Liver (tissue), 9 donors: ENCODE data around the gene FBF1. TPM values are rescaled to one million over a fixed set of nuclear protein-coding genes. Genes with fewer than 3 reads are reported as not detected.

ENCODE experiments used
- DNase-seq: peaks from one replicate; pipeline ENCODE4 v3.0.0-alpha.2; 2017; ENCODE audit warnings: low spot score
- H3K27ac ChIP-seq, 2 donors: one replicate each; pipeline ENCODE4 v1.7.0; 2013; ENCODE audit warnings: inconsistent platforms in 2 of 2, low read length in 2 of 2, control low read depth in 1 of 2, low read depth in 1 of 2, mild to moderate bottlenecking in 1 of 2
- H3K27me3 ChIP-seq, 4 donors: one replicate each; pipeline versions ENCODE4 v1.6.1 to v1.7.0; 2013; ENCODE audit warnings: low read length in 3 of 4, inconsistent platforms in 1 of 4, mild to moderate bottlenecking in 1 of 4, moderate library complexity in 1 of 4; ENCODE audit not compliant: control insufficient read depth in 4 of 4, insufficient read depth in 4 of 4
- H3K36me3 ChIP-seq, 4 donors: one replicate each; pipeline versions ENCODE4 v1.6.1 to v1.7.0; 2013; ENCODE audit warnings: low read length in 3 of 4, mild to moderate bottlenecking in 3 of 4, low read depth in 1 of 4, moderate library complexity in 1 of 4; ENCODE audit not compliant: control insufficient read depth in 4 of 4, insufficient read depth in 3 of 4
- H3K4me1 ChIP-seq, 4 donors: one replicate each; pipeline versions ENCODE4 v1.6.1 to v1.7.0; 2013; ENCODE audit warnings: low read length in 3 of 4, mild to moderate bottlenecking in 3 of 4, moderate library complexity in 1 of 4; ENCODE audit not compliant: control insufficient read depth in 4 of 4, insufficient read depth in 4 of 4
- H3K4me3 ChIP-seq, 3 donors: one replicate each; pipeline versions ENCODE4 v1.6.1 to v1.7.0; 2013; ENCODE audit warnings: low read length in 3 of 3, control low read depth in 1 of 3, low read depth in 1 of 3, mild to moderate bottlenecking in 1 of 3
- H3K9ac ChIP-seq, 2 donors: one replicate each; pipeline ENCODE4 v1.7.0; 2013; ENCODE audit warnings: low read length in 2 of 2, mild to moderate bottlenecking in 2 of 2, moderate library complexity in 2 of 2, control low read depth in 1 of 2, low read depth in 1 of 2
- H3K9me3 ChIP-seq, 4 donors: one replicate each; pipeline versions ENCODE4 v1.6.1 to v1.7.0; 2013; ENCODE audit warnings: low read length in 3 of 4; ENCODE audit not compliant: control insufficient read depth in 4 of 4
- ATF3 ChIP-seq: IDR thresholded peaks from 2 replicates; pipeline ENCODE4 v1.6.1; 2016; ENCODE audit warnings: antibody characterized with exemption
- CTCF ChIP-seq: fragments of 150-350 bp; IDR thresholded peaks from 2 replicates; pipeline ENCODE4 v1.5.1; 2017; ENCODE audit warnings: improper control_type of control experiment, low read depth, low read length; ENCODE audit not compliant: missing input control
- EGR1 ChIP-seq, 2 donors: IDR thresholded peaks; 2 replicates each; pipeline ENCODE4 v1.6.1; 2016 to 2018; ENCODE audit warnings: antibody characterized with exemption in 2 of 2, low read depth in 2 of 2
- FOXA1 ChIP-seq: IDR thresholded peaks from 2 replicates; pipeline ENCODE4 v1.6.1; 2016; ENCODE audit warnings: antibody characterized with exemption
- FOXA2 ChIP-seq: IDR thresholded peaks from 2 replicates; pipeline ENCODE4 v1.6.1; 2016; ENCODE audit warnings: antibody characterized with exemption
- GABPA ChIP-seq, 2 donors: IDR thresholded peaks in 1 of 2; conservative IDR thresholded peaks in 1 of 2; 2 replicates each; pipeline ENCODE4 v1.6.1; 2016; ENCODE audit warnings: antibody characterized with exemption in 2 of 2, mild to moderate bottlenecking in 1 of 2, moderate library complexity in 1 of 2
- HNF4A ChIP-seq, 2 donors: conservative IDR thresholded peaks; 2 replicates each; pipeline ENCODE4 v1.6.1; 2016; ENCODE audit warnings: antibody characterized with exemption in 2 of 2, mild to moderate bottlenecking in 2 of 2
- HNF4G ChIP-seq: IDR thresholded peaks from 2 replicates; pipeline ENCODE4 v1.6.1; 2016; ENCODE audit warnings: antibody characterized with exemption
- JUND ChIP-seq, 2 donors: IDR thresholded peaks; 2 replicates each; pipeline ENCODE4 v1.6.1; 2016; ENCODE audit warnings: antibody characterized with exemption in 2 of 2
- MAX ChIP-seq: IDR thresholded peaks from 2 replicates; pipeline ENCODE4 v1.6.1; 2016; ENCODE audit warnings: antibody characterized with exemption
- NR2F2 ChIP-seq: IDR thresholded peaks from 2 replicates; pipeline ENCODE4 v1.6.1; 2016; ENCODE audit warnings: antibody characterized with exemption
- RAD21 ChIP-seq, 2 donors: IDR thresholded peaks; 2 replicates each; pipeline ENCODE4 v1.6.1; 2016; ENCODE audit warnings: antibody characterized with exemption in 2 of 2, mild to moderate bottlenecking in 2 of 2
- REST ChIP-seq: IDR thresholded peaks from 2 replicates; pipeline ENCODE4 v1.6.1; 2016; ENCODE audit warnings: antibody characterized with exemption, mild to moderate bottlenecking
- SP1 ChIP-seq: IDR thresholded peaks from 2 replicates; pipeline ENCODE4 v1.6.1; 2018; ENCODE audit warnings: antibody characterized with exemption, mild to moderate bottlenecking
- TAF1 ChIP-seq: conservative IDR thresholded peaks from 2 replicates; pipeline ENCODE4 v1.6.1; 2016; ENCODE audit warnings: antibody characterized with exemption, mild to moderate bottlenecking
- YY1 ChIP-seq: IDR thresholded peaks from 2 replicates; pipeline ENCODE4 v1.6.1; 2016; ENCODE audit warnings: antibody characterized with exemption, mild to moderate bottlenecking
- ZBTB33 ChIP-seq: IDR thresholded peaks from 2 replicates; pipeline ENCODE4 v1.6.1; 2016; ENCODE audit warnings: antibody characterized with exemption
- WGBS: extraction: QIAGEN DNeasy Blood & Tissue Kit; methylation state at CpG from one replicate; pipeline ENCODE4 v1.1.7; 2013; 5-methylcytosine and 5-hydroxymethylcytosine counted together
- polyA plus RNA-seq, 2 donors: library from polyadenylated mRNA; stranded (reverse) in 1 of 2; unstranded in 1 of 2; fragments of 200-250 nt in 1 of 2; fragments of >200 nt in 1 of 2; fragmentation: Nextera tagmentation in 1 of 2; extraction: Ambion mirVana in 1 of 2; gene quantifications; one replicate each; pipeline versions ENCODE4 v1.2.1 to v1.2.3, GENCODE V29; 2013 to 2015
- total RNA-seq, 2 donors: library from RNA; depleted of rRNA; stranded (reverse); fragments of >200 nt; gene quantifications; one replicate each; pipeline ENCODE4 v1.2.3, GENCODE V29; 2014
- donor health status: healthy.
- donor health status: healthy.
- donor health status: healthy.
- donor health status: healthy.
- donor health status: healthy.

FBF1 gene
- total and polyA plus RNA-seq, 4 donors = 0.39 to 5.6 (median 1.7) TPM

- H3K4me3 ChIP-seq = peak within 1 kb of the TSS; percentile 69 to 73 (median 72)
- peaks cover 7 to 48% (median 36%) of the 10 kb centered on the region in 4 donors for H3K4me1 ChIP-seq
- DNase-seq = peak; percentile 87
- H3K27me3 ChIP-seq = no peaks in the 10 kb centered on the region
- H3K27ac ChIP-seq = peak within 1 kb of the TSS; percentile 78 to 83
- TF ChIP-seq SP1 (no peak), REST (no peak), ATF3 (no peak), ZBTB33 (no peak), HNF4A (conservative IDR thresholded peaks at IDR 0.05) (no peak), YY1 (peak; percentile 55), JUND (IDR thresholded peaks at IDR 0.05) (no peak), NR2F2 (no peak), GABPA (IDR thresholded peaks at IDR 0.05 in 1 of 2, conservative IDR thresholded peaks at IDR 0.05 in 1 of 2) (no peak), EGR1 (IDR thresholded peaks at IDR 0.05; ENCODE audit: low read depth in 2 of 2) (no peak), FOXA2 (no peak), RAD21 (IDR thresholded peaks at IDR 0.05) (peak in 1 of 2 donors; percentile 31), FOXA1 (no peak), CTCF (peak; percentile 13), HNF4G (no peak), TAF1 (no peak), MAX (no peak)
- H3K9ac ChIP-seq = peak within 1 kb of the TSS in 1 of 2 donors; percentile 76
- H3K9me3 ChIP-seq = no peaks in the 10 kb centered on the region
- peaks cover 5 to 22% (median 13%) of the 10 kb centered on the region in 4 donors for H3K36me3 ChIP-seq
- 2% methylated on average over 102 of the region's 102 CpGs for WGBS
Measured at GRCh38 chr17:75896415-75897159, 44.3 kb downstream of the FBF1 start, which contains the start of gene TRIM65. TSS of gene TRIM65 (minus strand) at chr17:75896951. CDS start at chr17:75896937, 14 bp downstream.
